Calu3 (cell line): ENCODE data around the gene TRIO. TPM values are rescaled to one million over a fixed set of nuclear protein-coding genes. Genes with fewer than 3 reads are reported as not detected.

Experiments
- BruUV-seq: library from RNA; stranded (reverse); fragments of 400-500 nt; replicated peaks from 2 replicates; lab custom pipeline; 2021; lab: Mats Ljungman, UMichigan
- CTCF ChIA-PET: fragments of 300-600 bp; sonication (Branson Sonifier 250); formaldehyde crosslinking; loops from one replicate; lab custom pipeline; 2022; ENCODE audit warnings: antibody characterized with exemption; lab: Charles Lee
- DNase-seq: peaks from one replicate; pipeline ENCODE4 v3.0.0; 2022
- H3K27ac Mint-ChIP-seq: one replicate; pipeline ENCODE4 v1.8.0; 2022; ENCODE audit warnings: mixed read lengths; ENCODE audit not compliant: unreplicated experiment
- H3K27me3 Mint-ChIP-seq: one replicate; pipeline ENCODE4 v1.8.0; 2022; ENCODE audit warnings: mixed read lengths; ENCODE audit not compliant: unreplicated experiment
- H3K36me3 Mint-ChIP-seq: one replicate; pipeline ENCODE4 v1.8.0; 2022; ENCODE audit warnings: mild to moderate bottlenecking, moderate library complexity, mixed read lengths; ENCODE audit not compliant: insufficient read depth, unreplicated experiment
- H3K4me1 Mint-ChIP-seq: one replicate; pipeline ENCODE4 v1.8.0; 2022; ENCODE audit warnings: mild to moderate bottlenecking, low read depth, mixed read lengths; ENCODE audit not compliant: unreplicated experiment
- H3K4me3 Mint-ChIP-seq: one replicate; pipeline ENCODE4 v1.8.0; 2022; ENCODE audit warnings: mild to moderate bottlenecking, low read depth, moderate library complexity, mixed read lengths; ENCODE audit not compliant: unreplicated experiment
- H3K9me3 Mint-ChIP-seq: one replicate; pipeline ENCODE4 v1.8.0; 2022; ENCODE audit warnings: low read depth, mixed read lengths; ENCODE audit not compliant: unreplicated experiment
- intact Hi-C: fragments of 100-400 bp; cut with micrococcal nuclease; formaldehyde crosslinking; loops from one replicate; pipeline ENCODE4 v1.10.0; 2022; ENCODE audit not compliant: unreplicated experiment
- total RNA-seq: library from RNA; stranded (reverse); gene quantifications from 2 replicates; pipeline ENCODE4 v1.2.3, GENCODE V29; 2022
- TF ChIP-seq, protein P1 (sequence below): fragments of 200-600 bp; IDR thresholded peaks from one replicate; pipeline ENCODE4 v1.8.0; 2022; ENCODE audit warnings: antibody characterized with exemption; ENCODE audit not compliant: unreplicated experiment

The TRIO gene
- total RNA-seq, 1 experiment from 2014 or later, result 183 TPM

DNA sequence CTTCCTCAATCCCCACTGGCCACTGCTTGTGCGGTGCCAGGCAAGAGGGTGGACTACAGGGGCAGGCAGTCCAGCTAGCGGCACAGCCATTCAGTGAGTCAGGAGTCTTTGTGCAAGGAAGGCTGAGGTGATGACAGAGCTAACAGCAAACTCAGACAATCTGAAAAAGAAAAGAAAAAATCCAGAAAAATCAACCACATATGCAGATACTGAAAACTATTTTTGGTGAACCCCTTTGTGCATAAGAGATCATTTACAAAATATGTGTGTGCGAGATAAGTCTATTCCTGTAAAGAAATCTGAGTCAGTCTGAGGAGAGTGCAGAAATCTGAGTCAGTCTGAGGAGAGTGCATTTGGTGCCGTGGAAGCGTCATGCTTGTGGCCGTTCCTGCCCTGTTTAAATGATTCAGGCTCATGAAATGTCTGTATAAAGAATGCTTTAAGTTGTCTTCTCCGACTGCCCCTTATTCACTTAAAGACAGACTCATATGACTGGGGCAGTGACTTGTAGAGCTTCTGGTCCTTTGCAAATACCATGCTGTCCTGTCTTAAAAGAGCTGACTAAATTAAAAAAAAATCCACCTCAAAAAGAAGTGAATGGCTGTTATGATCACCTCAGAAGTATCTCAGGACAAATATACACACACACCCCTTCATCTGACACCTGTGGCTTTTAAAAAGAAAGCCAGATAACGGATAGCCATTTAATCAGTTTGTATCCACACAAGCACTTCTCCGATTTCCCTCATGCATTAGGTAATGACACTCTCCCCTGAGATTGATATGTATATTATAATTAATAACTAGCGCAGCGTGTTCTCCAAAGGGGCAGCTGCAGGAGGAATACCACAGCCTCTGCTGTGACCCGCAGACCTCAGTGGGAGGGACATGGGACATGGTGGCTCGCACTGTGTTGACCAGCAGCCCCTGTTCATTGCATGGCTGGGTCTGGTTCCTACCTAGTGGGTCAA is 47.3 kb downstream of the TRIO start:
- peak overlapping the region; percentile 62 for H3K4me3 Mint-ChIP-seq
- BruUV-seq, result no TSS peak
- H3K4me1 Mint-ChIP-seq, result peaks cover 74% of the 10 kb centered on the region
- CTCF ChIA-PET, result interaction anchor here (0.7 to 2.4 kb wide), 5 partner anchors 27 to 152 kb away, joined by 3 to 8 read pairs (median 4); no protein-coding TSS in a partner anchor
- DNase-seq, result peak; percentile 49
- H3K27me3 Mint-ChIP-seq, result no peaks in the 10 kb centered on the region
- intact Hi-C loops, result loop anchor here (2.0 to 5.0 kb wide), 3 partner anchors 14 to 153 kb away; no protein-coding TSS in a partner anchor
- no peaks in the 10 kb centered on the region for H3K9me3 Mint-ChIP-seq
- peaks cover 10% of the 10 kb centered on the region for H3K36me3 Mint-ChIP-seq
- TF ChIP-seq, protein P1, sequence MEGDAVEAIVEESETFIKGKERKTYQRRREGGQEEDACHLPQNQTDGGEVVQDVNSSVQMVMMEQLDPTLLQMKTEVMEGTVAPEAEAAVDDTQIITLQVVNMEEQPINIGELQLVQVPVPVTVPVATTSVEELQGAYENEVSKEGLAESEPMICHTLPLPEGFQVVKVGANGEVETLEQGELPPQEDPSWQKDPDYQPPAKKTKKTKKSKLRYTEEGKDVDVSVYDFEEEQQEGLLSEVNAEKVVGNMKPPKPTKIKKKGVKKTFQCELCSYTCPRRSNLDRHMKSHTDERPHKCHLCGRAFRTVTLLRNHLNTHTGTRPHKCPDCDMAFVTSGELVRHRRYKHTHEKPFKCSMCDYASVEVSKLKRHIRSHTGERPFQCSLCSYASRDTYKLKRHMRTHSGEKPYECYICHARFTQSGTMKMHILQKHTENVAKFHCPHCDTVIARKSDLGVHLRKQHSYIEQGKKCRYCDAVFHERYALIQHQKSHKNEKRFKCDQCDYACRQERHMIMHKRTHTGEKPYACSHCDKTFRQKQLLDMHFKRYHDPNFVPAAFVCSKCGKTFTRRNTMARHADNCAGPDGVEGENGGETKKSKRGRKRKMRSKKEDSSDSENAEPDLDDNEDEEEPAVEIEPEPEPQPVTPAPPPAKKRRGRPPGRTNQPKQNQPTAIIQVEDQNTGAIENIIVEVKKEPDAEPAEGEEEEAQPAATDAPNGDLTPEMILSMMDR, result no peak
- peak overlapping the region; percentile 82 for H3K27ac Mint-ChIP-seq

DNA sequence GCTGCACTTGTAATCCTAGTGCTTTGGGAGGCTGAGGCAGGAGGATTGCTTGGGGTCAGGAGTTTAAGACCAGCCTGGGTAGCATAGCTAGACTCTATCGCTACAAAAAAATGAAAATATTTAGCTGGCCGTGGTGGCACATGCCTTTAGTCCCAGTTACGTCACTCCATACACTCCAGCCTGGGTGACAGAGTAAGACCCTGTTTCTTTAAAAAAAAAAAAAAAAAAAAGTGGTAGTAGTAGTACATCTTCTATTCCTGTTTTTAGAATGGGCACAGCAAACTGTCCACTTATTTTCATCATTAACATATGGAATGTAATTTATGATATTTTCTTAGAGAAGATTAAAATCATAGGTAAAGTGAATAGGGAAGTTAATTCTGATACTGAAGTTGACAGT is 48.2 kb downstream of the TRIO start:
- H3K4me1 Mint-ChIP-seq, result peaks cover 66% of the 10 kb centered on the region
- no peak for DNase-seq
- CTCF ChIA-PET, result interaction anchor here (2.4 kb wide), 1 partner anchor 35 kb away, joined by 8 read pairs; no protein-coding TSS in a partner anchor
- TF ChIP-seq, protein P1, result no peak
- no peaks in the 10 kb centered on the region for H3K9me3 Mint-ChIP-seq
- no peak overlapping the region for H3K4me3 Mint-ChIP-seq
- H3K27me3 Mint-ChIP-seq, result no peaks in the 10 kb centered on the region
- no peak overlapping the region for H3K27ac Mint-ChIP-seq
- intact Hi-C loops, result loop anchor here (2.0 to 5.0 kb wide), 3 partner anchors 13 to 154 kb away; no protein-coding TSS in a partner anchor
- peaks cover 10% of the 10 kb centered on the region for H3K36me3 Mint-ChIP-seq
- no TSS peak for BruUV-seq

DNA sequence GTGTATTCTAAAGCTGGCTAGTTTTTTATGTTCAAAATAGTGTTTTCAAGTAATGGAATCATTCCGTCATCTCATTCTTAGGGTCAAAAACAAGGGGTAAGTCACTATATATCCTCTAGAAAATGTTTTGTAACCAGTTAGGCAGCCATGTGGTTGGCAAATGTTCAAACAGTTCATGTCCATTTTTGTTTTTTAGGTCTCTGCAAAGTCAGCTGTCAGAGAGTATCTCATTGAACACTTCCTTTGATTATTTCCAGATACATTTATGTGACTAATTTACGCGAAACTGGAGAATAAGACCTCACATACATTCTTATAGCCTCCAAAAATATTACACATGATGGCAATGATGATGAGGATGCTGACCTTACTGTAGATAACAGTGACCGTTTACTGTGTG is 50.4 kb downstream of the TRIO start:
- no TSS peak for BruUV-seq
- Mint-ChIP-seq H3K4me3 (no peak overlapping the region), H3K27me3 (no peaks in the 10 kb centered on the region), H3K36me3 (peaks cover 14% of the 10 kb centered on the region), H3K9me3 (no peaks in the 10 kb centered on the region), H3K27ac (no peak overlapping the region), H3K4me1 (peaks cover 59% of the 10 kb centered on the region)
- no peak for DNase-seq
- TF ChIP-seq, protein P1, result no peak
- intact Hi-C loops, result loop anchor here (5.0 kb wide), 2 partner anchors 36 to 156 kb away; no protein-coding TSS in a partner anchor
- CTCF ChIA-PET, result no interaction called here

DNA sequence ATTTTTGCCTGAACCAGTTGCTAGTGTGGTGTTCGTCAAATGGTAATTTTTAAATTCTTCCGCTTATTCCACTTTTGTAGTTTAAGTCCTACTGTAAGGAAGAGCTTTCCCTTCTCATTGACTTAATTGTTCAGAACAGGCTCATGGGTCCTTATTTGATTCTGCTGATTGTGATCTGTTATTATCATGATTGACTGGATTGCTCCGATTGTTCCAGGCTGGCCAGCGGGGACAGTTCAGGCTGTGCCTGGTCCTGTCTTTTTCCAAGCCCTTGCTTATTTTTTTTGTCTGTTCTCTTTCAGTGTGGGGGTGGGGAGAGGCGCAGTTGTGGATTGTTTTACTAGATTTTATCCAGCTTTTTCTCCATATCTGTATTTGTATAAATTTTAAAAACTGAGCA is 52.4 kb downstream of the TRIO start:
- H3K4me1 Mint-ChIP-seq, result peaks cover 38% of the 10 kb centered on the region
- TF ChIP-seq, protein P1, result no peak

More for the DNA sequence above, 52.4 kb downstream of the TRIO start:
- intact Hi-C loops, result no loop called here
- no TSS peak for BruUV-seq
- Mint-ChIP-seq H3K9me3 (no peaks in the 10 kb centered on the region), H3K27ac (no peak overlapping the region), H3K36me3 (peaks cover 5% of the 10 kb centered on the region), H3K27me3 (no peaks in the 10 kb centered on the region), H3K4me3 (no peak overlapping the region)
- CTCF ChIA-PET, result no interaction called here
- DNase-seq, result no peak
